ENCODE results near the gene LYSET.
"Not testable (repeated sequence)": the region's sequence is repeated elsewhere in the genome, so short reads cannot be mapped to it uniquely, and the experiment has no call there.

The LYSET gene, protein sequence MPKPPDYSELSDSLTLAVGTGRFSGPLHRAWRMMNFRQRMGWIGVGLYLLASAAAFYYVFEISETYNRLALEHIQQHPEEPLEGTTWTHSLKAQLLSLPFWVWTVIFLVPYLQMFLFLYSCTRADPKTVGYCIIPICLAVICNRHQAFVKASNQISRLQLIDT

DNA sequence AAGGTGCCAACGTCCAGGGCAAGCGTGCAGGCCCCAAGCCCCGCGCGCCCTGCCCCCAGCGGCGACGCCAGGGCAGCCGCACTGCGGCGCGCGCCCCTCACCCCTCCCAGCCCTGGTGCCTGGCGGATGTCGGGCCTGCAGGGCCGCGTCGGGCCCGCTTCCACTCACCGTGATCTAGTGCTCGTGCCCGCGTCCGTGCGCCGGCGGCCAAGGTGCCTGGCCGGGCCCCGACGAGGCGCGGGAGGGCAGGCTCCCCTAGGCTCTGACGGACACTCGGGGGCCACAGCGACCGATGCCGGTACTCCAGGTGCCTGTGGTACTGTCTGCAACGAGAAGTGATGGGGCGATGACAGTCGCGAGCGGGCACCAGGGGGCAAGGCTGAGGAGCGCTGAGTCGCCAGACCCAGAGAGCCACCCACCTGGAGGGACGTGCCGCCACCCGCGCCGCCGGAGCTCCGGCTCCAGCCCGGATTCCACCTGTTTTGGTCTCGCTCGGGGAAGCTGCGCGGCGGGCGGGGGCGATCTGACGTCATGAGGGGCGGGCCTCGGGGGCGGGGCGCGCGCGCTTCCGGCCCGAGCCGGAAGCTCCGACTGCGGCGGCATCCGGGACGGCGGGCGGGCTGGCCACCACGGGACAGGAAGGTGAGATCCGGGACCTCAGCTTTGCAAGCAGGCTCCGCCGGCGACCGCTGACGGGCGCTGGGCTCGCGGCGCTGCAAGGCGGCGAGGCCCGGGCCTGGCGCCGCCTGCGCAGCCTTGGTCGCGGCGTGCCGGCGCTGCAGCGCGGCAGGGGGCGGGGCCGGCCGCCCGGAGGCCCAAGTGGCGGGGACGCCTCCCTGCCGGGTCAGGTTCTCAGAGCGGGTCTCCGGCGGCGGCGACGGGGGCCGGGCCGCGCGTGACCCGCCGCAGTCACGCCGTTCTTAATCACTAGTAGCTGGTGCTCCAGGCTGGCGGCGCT is at the start of gene LYSET, which contains the start of gene MOAP1:
Gene LYSET, plus strand, starts transcription at position 927 of the 958 bp plus-strand sequence. CDS start 89 bp downstream, outside the sequence.
Gene MOAP1, minus strand, starts transcription at position 507 of the 958 bp plus-strand sequence. CDS start 655 bp downstream, outside the sequence.
- H3K36me3 ChIP-seq (ENCODE audit: insufficient read depth, low read length): peaks cover 3% of the 10 kb centered on the region
- H3K9me3 ChIP-seq (ENCODE audit: control insufficient read depth, insufficient read depth, low read length): no peaks in the 10 kb centered on the region
- peak within 1 kb of the TSS; percentile 80 for H3K9ac ChIP-seq (ENCODE audit: low read depth, low read length)
- H3K4me1 ChIP-seq (ENCODE audit: insufficient read depth, low read length): no peaks in the 10 kb centered on the region

DNA sequence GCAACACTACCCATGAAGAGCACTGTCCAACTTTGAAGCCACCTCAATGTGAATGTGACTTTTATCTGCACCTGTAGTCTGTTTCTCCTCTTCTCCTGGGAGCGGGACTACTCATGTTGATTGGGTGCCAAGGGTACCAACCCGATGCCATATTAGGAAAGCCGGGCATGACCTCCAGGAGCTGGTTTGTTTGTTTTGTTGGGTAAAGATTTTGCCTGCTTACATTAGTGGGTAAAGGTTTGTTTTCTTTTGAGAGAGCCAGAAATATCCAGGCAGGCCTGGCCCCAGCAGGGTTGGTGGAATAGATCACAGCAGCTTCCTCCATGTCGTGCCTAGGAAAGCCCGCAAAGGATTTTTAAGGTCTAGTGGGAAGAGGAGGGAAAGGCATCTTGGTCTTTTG is 49.7 kb upstream of the LYSET start:
- Histone ChIP-seq H3K9ac (ENCODE audit: low read depth, low read length) (no peak overlapping the region), H3K4me1 (ENCODE audit: insufficient read depth, low read length) (no peaks in the 10 kb centered on the region), H3K36me3 (ENCODE audit: insufficient read depth, low read length) (no peaks in the 10 kb centered on the region), H3K9me3 (ENCODE audit: control insufficient read depth, insufficient read depth, low read length) (no peaks in the 10 kb centered on the region)

DNA sequence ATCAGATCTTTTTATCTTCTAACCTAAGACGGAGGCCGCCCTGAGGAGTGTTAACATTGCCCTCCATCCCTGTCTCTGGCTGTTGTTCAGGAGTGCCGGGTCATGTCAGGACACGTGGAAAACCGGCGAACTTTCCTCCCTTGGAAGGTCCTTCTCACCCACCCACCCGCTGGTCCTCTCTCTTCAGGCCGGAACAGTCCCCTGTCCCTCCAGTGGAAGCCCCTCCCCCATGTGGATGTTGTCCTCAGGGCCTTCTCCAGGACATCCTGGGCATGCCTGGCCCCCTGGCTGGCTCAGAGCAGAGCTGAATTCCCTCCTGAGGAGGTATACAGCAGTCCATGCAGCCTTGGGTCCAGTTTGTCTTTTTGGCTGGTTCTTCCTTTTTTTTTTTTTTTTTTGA is 49.1 kb upstream of the LYSET start:
- H3K9ac ChIP-seq (ENCODE audit: low read depth, low read length): no peak overlapping the region
- no peaks in the 10 kb centered on the region for H3K36me3 ChIP-seq (ENCODE audit: insufficient read depth, low read length)
- H3K9me3 ChIP-seq (ENCODE audit: control insufficient read depth, insufficient read depth, low read length): no peaks in the 10 kb centered on the region
- no peaks in the 10 kb centered on the region for H3K4me1 ChIP-seq (ENCODE audit: insufficient read depth, low read length)

DNA sequence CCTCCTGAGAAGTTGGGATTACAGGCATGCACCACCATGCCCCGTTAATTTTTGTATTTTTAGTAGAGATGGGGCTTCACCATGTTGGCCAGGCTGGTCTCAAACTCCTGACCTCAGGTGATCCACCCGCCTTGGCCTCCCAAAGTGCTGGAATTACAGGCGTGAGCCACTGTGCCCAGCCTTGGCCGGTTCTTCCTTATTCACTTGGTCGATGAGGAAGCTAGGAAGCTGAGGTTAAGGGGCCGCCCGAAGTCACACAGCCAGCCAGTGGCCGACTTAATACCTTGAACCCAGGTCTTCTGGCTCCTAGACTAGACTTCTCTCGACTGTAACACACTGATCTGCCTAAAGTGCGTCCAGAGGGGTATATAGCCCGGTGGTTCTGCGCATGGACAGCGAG is 48.6 kb upstream of the LYSET start:
- not testable (repeated sequence) for H3K36me3 ChIP-seq (ENCODE audit: insufficient read depth, low read length); H3K9me3 ChIP-seq (ENCODE audit: control insufficient read depth, insufficient read depth, low read length); H3K9ac ChIP-seq (ENCODE audit: low read depth, low read length); H3K4me1 ChIP-seq (ENCODE audit: insufficient read depth, low read length)

DNA sequence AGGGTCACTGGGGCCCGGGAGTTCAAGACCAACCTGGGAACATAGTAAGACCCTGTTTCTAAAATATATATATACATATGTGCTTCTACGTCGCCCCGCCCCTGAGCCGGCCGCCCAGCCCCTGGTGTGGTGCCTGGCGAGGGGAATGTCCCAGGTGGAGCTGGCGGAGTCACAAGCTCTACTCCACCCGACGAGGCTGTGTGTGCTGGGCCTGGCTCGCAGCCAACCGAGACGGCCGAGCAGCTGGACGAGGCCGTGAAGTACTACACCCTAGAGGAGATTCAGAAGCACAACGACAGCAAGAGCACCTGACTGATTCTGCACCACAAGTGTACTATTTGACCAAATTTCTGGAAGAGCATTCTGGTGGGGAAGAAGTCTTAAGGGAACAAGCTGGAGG is 47.3 kb upstream of the LYSET start:
- Histone ChIP-seq H3K9ac (ENCODE audit: low read depth, low read length) (no peak overlapping the region), H3K4me1 (ENCODE audit: insufficient read depth, low read length) (no peaks in the 10 kb centered on the region), H3K9me3 (ENCODE audit: control insufficient read depth, insufficient read depth, low read length) (no peaks in the 10 kb centered on the region), H3K36me3 (ENCODE audit: insufficient read depth, low read length) (no peaks in the 10 kb centered on the region)

DNA sequence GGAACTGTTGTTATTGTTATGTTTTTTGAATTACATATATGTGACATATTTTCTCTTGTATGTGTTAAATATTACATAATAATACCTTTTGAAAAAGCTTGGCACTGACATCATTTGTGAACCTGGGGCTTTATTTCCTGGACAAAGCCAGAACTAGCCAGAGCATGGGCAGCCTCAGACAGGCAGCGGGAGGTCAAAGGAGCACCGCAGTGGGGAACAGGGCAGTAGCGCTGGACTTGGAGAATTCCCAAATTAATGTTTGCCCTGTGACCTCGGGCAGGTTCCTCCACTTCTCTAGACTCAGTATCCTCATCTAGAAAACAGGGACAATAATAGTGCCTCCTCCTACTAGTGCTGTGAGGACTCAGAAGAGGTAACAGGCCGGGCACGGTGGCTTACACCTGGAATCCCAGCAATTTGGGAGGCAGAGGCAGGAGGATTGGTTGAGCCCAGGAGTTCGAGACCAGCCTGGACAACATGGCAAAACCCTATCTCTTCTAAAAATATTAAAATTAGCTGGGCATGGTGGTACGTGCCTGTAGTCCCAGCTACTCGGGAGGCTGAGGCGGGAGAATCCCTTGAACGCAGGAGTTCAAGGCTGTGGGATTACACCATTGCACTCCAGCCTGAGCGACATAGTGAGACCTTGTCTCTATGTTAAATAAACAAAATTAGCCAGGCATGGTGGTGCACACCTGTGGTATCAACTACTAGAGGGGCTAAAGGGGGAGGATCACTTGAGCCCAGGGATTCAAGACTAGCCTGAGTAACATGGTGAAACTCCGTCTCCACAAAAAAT is 42.1 kb upstream of the LYSET start:
- Histone ChIP-seq H3K36me3 (ENCODE audit: insufficient read depth, low read length) (no peaks in the 10 kb centered on the region), H3K4me1 (ENCODE audit: insufficient read depth, low read length) (no peaks in the 10 kb centered on the region), H3K9ac (ENCODE audit: low read depth, low read length) (no peak overlapping the region), H3K9me3 (ENCODE audit: control insufficient read depth, insufficient read depth, low read length) (no peaks in the 10 kb centered on the region)

DNA sequence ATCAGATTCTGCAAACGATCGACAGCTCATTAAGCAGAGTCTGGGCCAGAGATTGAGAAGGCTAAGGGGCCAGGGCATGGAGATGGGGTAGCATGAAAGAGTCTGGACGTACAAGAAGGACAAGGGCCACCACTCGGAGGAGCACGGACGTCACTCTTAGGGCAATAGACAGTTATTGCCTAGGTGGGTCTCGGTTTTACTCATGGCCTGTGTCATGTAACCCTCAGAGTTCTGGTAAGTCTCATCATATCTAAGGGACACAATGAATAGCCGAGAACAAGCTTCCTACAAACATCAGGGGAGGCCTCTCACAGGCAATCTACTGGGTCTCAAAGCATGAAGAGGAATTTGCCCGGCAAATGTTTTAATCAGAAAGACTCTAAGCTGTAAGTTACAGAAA is 39.0 kb upstream of the LYSET start:
- Histone ChIP-seq H3K9me3 (ENCODE audit: control insufficient read depth, insufficient read depth, low read length) (no peaks in the 10 kb centered on the region), H3K36me3 (ENCODE audit: insufficient read depth, low read length) (no peaks in the 10 kb centered on the region), H3K4me1 (ENCODE audit: insufficient read depth, low read length) (peaks cover 7% of the 10 kb centered on the region), H3K9ac (ENCODE audit: low read depth, low read length) (no peak overlapping the region)

DNA sequence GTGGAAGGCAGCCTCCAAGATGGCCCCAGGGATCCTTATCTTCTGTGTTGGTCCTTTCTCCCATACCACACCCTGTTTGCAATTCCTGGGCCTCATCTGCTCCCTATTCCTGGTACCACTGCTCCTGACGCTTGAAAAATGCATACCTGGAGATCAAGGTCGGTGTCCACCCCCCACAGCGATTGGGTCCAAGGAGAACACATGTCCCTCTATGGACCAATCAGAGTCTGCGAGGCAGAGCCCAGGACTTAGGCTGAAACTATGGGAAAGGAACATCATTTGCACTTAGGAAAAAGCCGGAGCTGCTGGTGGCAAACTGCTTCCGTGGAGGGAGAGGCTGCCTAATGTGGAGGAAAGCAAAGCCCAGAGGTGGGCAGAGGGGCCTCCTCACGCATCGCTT is 36.1 kb upstream of the LYSET start:
- Histone ChIP-seq H3K9ac (ENCODE audit: low read depth, low read length) (no peak overlapping the region), H3K36me3 (ENCODE audit: insufficient read depth, low read length) (no peaks in the 10 kb centered on the region), H3K4me1 (ENCODE audit: insufficient read depth, low read length) (peaks cover 7% of the 10 kb centered on the region), H3K9me3 (ENCODE audit: control insufficient read depth, insufficient read depth, low read length) (no peaks in the 10 kb centered on the region)

DNA sequence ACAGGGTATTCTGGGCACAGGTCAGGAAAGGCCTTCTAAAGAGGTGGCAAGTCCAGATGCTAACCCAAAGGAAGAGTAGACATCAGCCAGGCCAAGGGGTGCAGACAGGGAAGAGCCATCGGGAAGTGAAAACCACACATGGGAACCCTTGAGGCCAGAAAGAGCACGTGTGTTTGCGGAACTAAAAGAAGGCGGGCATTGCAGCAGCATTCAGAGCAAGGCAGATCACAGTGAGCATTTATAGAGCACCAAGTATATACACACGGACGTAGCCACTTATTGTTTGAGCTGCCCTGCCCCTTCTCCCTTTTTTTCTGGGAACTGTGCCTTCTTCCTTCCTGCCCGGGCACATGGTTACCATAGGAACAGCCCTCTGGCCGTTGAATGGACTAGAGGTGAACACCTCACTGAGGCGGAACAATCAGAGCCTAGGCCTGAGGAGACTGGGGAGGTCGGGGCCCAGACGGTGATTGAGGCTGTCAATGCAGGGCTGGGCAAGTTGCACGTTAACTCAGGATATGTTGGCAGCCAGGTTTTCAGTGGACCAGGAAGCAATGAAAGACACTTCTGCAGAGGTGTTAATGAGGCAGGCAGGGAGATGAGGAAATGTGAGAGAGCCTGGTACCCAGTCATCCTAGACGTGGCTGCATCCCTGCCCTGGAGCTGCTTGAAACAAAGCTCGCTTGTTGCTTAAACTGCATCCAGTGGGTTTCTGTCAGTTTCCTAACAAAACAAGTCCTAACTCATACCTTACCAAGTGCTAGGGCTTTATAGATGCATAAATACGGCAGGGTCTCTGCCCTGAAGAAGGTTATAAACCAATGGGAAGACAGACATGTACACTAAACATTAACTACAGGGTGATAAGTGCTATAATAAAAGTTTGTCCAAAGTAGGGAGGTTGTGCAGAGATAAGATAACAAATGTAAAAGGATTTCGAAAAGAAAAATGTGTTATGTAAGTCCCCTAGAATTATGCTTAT is 34.6 kb upstream of the LYSET start:
- H3K36me3 ChIP-seq (ENCODE audit: insufficient read depth, low read length): no peaks in the 10 kb centered on the region
- peaks cover 7% of the 10 kb centered on the region for H3K4me1 ChIP-seq (ENCODE audit: insufficient read depth, low read length)
- no peaks in the 10 kb centered on the region for H3K9me3 ChIP-seq (ENCODE audit: control insufficient read depth, insufficient read depth, low read length)
- H3K9ac ChIP-seq (ENCODE audit: low read depth, low read length): no peak overlapping the region

DNA sequence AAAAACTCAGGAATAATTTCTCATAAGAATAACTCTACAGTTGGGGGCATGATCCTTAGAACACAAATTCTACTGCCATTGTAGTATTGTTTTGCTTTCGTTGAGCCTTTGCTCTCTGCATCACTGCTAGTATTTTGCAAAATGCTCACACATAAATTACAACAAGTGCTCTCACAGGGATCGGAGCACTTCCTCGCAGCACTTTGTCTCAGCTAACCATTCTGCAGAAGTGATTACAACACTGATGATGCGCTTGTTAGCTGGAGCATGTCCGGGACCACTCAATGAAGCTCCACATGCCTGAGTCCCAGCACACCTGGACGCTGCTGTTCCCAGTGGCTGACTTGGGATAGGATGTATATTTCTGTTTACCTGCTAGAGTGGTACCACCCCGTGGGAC is 32.0 kb upstream of the LYSET start:
- Histone ChIP-seq H3K9ac (ENCODE audit: low read depth, low read length) (no peak overlapping the region), H3K36me3 (ENCODE audit: insufficient read depth, low read length) (no peaks in the 10 kb centered on the region), H3K9me3 (ENCODE audit: control insufficient read depth, insufficient read depth, low read length) (no peaks in the 10 kb centered on the region), H3K4me1 (ENCODE audit: insufficient read depth, low read length) (peaks cover 7% of the 10 kb centered on the region)

DNA sequence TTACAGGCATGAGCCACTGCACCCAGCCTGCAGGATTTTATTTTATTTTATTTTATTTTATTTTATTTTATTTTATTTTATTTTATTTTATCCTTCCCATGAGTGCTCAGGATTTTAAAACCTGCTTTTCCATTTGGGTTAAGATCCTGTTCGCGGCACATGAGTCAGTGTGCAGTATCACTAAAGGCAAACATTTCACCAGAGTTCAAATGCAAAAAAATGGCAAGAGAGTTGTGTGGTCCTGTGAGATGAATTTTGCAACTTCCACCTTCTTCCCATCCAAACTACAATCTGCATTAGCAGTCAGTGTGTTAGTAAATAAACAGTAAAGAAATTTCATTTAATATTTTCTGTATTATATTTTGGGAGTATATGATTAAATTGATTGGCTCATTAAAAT is 29.4 kb upstream of the LYSET start:
- H3K9me3 ChIP-seq (ENCODE audit: control insufficient read depth, insufficient read depth, low read length): no peaks in the 10 kb centered on the region
- H3K9ac ChIP-seq (ENCODE audit: low read depth, low read length): no peak overlapping the region
- H3K36me3 ChIP-seq (ENCODE audit: insufficient read depth, low read length): no peaks in the 10 kb centered on the region
- peaks cover 2% of the 10 kb centered on the region for H3K4me1 ChIP-seq (ENCODE audit: insufficient read depth, low read length)

DNA sequence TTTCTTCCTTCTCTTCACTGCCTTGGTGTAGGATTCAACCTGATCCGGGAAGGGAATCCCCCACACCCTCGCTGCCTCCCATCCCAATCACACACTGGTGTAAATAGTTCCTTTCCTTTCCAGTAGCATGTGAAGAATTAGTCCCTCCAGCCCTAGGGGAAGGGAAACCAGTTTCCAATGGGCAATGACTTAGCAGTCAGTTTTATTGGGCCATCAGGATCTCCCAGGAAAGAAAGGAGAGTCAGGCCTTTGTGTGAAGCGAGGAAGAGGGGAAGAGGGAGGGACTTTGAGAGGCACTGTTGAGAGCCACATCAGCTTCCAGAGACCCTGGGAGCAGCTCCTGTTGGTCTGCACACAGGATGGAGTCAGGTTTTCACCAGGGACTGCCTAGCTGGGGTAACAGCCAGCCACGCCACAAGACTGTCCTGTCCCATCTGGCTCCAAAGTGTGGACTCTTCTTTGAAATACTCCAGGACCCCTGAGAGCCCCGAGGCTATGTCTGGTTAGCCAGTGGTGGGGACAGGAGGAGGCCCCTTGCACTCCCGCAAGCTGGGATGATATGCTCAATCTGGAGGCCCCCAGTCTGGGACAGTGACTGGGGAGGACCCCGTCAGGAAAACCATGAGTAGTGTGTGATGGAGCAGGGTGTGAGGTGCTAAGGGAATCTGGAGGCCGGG is 28.3 kb upstream of the LYSET start:
- no peaks in the 10 kb centered on the region for H3K36me3 ChIP-seq (ENCODE audit: insufficient read depth, low read length)
- H3K9me3 ChIP-seq (ENCODE audit: control insufficient read depth, insufficient read depth, low read length): no peaks in the 10 kb centered on the region
- no peaks in the 10 kb centered on the region; the same call in 1 of the 2 replicates for H3K4me1 ChIP-seq (ENCODE audit: insufficient read depth, low read length)

DNA sequence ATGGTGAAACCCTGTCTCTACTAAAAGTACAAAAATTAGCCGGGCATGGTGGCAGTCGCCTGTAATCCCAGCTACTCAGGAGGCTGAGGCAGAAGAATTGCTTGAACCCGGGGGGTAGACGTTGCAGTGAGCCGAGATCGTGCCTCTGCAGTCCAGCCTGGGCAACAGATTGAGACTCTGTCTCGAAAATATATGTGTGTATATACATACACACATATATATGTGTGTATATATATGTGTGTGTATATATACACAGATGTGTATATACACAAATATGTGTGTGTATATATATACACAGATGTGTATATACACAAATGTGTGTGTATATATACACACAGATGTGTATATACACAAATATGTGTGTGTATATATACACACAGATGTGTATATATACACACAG is 26.8 kb upstream of the LYSET start:
- H3K4me1 ChIP-seq (ENCODE audit: insufficient read depth, low read length); H3K9ac ChIP-seq (ENCODE audit: low read depth, low read length); H3K9me3 ChIP-seq (ENCODE audit: control insufficient read depth, insufficient read depth, low read length); H3K36me3 ChIP-seq (ENCODE audit: insufficient read depth, low read length): not testable (repeated sequence)

More for the DNA sequence above, 28.3 kb upstream of the LYSET start:
- H3K9ac ChIP-seq (ENCODE audit: low read depth, low read length): no peak overlapping the region

Measured in ES-I3 (cell line).